Chondrocyte (in vitro differentiated cells): ENCODE measurements around the gene RUSF1. TPM values are rescaled to one million over a fixed set of nuclear protein-coding genes. Genes with fewer than 3 reads are reported as not detected.
A peak's percentile ranks its signal among the peaks of the same experiment; 100 is the strongest.
"Not testable (repeated sequence)": the region's sequence is repeated elsewhere in the genome, so short reads cannot be mapped to it uniquely, and the experiment has no call there.

Experiments used
- DNase-seq: peaks from one replicate; pipeline ENCODE4 v3.0.0; 2021; ENCODE audit warnings: mixed read lengths, low spot score
- H3K27ac Mint-ChIP-seq: one replicate; pipeline ENCODE4 v1.8.0; 2021; ENCODE audit warnings: mild to moderate bottlenecking, moderate library complexity, mixed read lengths; ENCODE audit not compliant: unreplicated experiment
- H3K27me3 Mint-ChIP-seq: 2 replicates; pipeline ENCODE4 v1.8.0; 2021; ENCODE audit warnings: low read depth, mixed read lengths
- H3K36me3 Mint-ChIP-seq: 2 replicates; pipeline ENCODE4 v1.8.0; 2021; ENCODE audit warnings: low read depth, mixed read lengths
- H3K4me1 Mint-ChIP-seq: 2 replicates; pipeline ENCODE4 v1.8.0; 2021; ENCODE audit warnings: low read depth, mild to moderate bottlenecking, mixed read lengths
- H3K4me3 Mint-ChIP-seq: one replicate; pipeline ENCODE4 v1.8.0; 2021; ENCODE audit warnings: mild to moderate bottlenecking, moderate library complexity, mixed read lengths; ENCODE audit not compliant: unreplicated experiment
- H3K9me3 Mint-ChIP-seq: 2 replicates; pipeline ENCODE4 v1.8.0; 2021; ENCODE audit warnings: low read depth, mixed read lengths
- CTCF ChIP-seq: fragments of 200-600 bp; sonication (generic); IDR thresholded peaks from 2 replicates; pipeline ENCODE4 v1.5.0; 2021; ENCODE audit warnings: antibody characterized with exemption, mild to moderate bottlenecking, moderate library complexity
- total RNA-seq: library from RNA; stranded (reverse); gene quantifications from 3 replicates; pipeline ENCODE4 v1.2.1, GENCODE V29; 2021

The RUSF1 gene
- total RNA-seq, 1 donor from 2014 or later = 58.3 TPM

GRCh38 chr16:31529937-31530312, 21.7 kb upstream of the RUSF1 start:
- H3K4me1 Mint-ChIP-seq = peaks cover 9% of the 10 kb centered on the region
- H3K27me3 Mint-ChIP-seq = peaks cover 30% of the 10 kb centered on the region
- H3K4me3 Mint-ChIP-seq = no peak overlapping the region
- H3K27ac Mint-ChIP-seq = no peak overlapping the region
- no peak for TF ChIP-seq CTCF
- H3K9me3 Mint-ChIP-seq = no peaks in the 10 kb centered on the region
- no peaks in the 10 kb centered on the region for H3K36me3 Mint-ChIP-seq
- DNase-seq = no peak

GRCh38 chr16:31529108-31529936, 21.1 kb upstream of the RUSF1 start:
- TF ChIP-seq CTCF = no peak
- H3K4me3 Mint-ChIP-seq = peak overlapping the region; percentile 67
- DNase-seq = no peak

GRCh38 chr16:31528523-31529107, 20.4 kb upstream of the RUSF1 start:
- Mint-ChIP-seq H3K27ac (no peak overlapping the region), H3K4me1 (peaks cover 9% of the 10 kb centered on the region), H3K4me3 (peak overlapping the region; percentile 67), H3K27me3 (peaks cover 35% of the 10 kb centered on the region), H3K36me3 (no peaks in the 10 kb centered on the region), H3K9me3 (no peaks in the 10 kb centered on the region)
- DNase-seq = no peak
- no peak for TF ChIP-seq CTCF

More at GRCh38 chr16:31529108-31529936, 21.1 kb upstream of the RUSF1 start:
- no peaks in the 10 kb centered on the region for H3K36me3 Mint-ChIP-seq
- H3K9me3 Mint-ChIP-seq = no peaks in the 10 kb centered on the region
- no peak overlapping the region for H3K27ac Mint-ChIP-seq
- H3K27me3 Mint-ChIP-seq = peaks cover 33% of the 10 kb centered on the region
- peaks cover 9% of the 10 kb centered on the region for H3K4me1 Mint-ChIP-seq

- DNase-seq = no peak
- Mint-ChIP-seq H3K9me3 (no peaks in the 10 kb centered on the region), H3K27ac (no peak within 1 kb of the TSS), H3K4me1 (peaks cover 9% of the 10 kb centered on the region), H3K4me3 (peak within 1 kb of the TSS; percentile 67), H3K27me3 (peaks cover 35% of the 10 kb centered on the region), H3K36me3 (no peaks in the 10 kb centered on the region)
- TF ChIP-seq CTCF = no peak
Observed at GRCh38 chr16:31527734-31528274, 19.6 kb upstream of the RUSF1 start, which contains the start of gene AHSP. Gene AHSP, plus strand, starts transcription at chr16:31527900. Its CDS starts 240 bp downstream, at chr16:31528140.

- Mint-ChIP-seq H3K4me1 (peaks cover 9% of the 10 kb centered on the region), H3K27ac (no peak overlapping the region), H3K9me3 (no peaks in the 10 kb centered on the region), H3K4me3 (no peak overlapping the region), H3K36me3 (no peaks in the 10 kb centered on the region), H3K27me3 (peaks cover 37% of the 10 kb centered on the region)
- TF ChIP-seq CTCF = no peak
- no peak for DNase-seq
Observed at GRCh38 chr16:31525113-31525512, 16.9 kb upstream of the RUSF1 start.

- H3K27ac Mint-ChIP-seq, DNase-seq, H3K9me3 Mint-ChIP-seq, H3K4me1 Mint-ChIP-seq, H3K36me3 Mint-ChIP-seq, H3K4me3 Mint-ChIP-seq: not testable (repeated sequence)
- peaks cover 30% of the 10 kb centered on the region for H3K27me3 Mint-ChIP-seq
Observed at GRCh38 chr16:31523768-31524167, 15.6 kb upstream of the RUSF1 start.
